Stimulated activated CD8-positive, alpha-beta memory T cell treated with anti-CD3 and anti-CD28 coated beads, Interleukin-15, amount 100 ng/mL, for 48 hours (primary cell): ENCODE results near the gene GPR35.

Experiments
- DNase-seq, 2 donors: peaks; one replicate each; pipeline ENCODE4 v3.0.0-alpha.2; 2020; ENCODE audit warnings: low read depth in 2 of 2

The GPR35 gene

GRCh38 chr2:240637901-240638345 lies 12.6 kb downstream of the GPR35 start:
- DNase-seq, result no peak

- DNase-seq, result no peak
These were observed 13.4 kb downstream of the GPR35 start for GRCh38 chr2:240638512-240639160.

- DNase-seq, result no peak
These were observed 14.3 kb downstream of the GPR35 start for GRCh38 chr2:240639566-240639965.

GRCh38 chr2:240640939-240641338 lies 15.7 kb downstream of the GPR35 start:
- DNase-seq, result no peak

- DNase-seq, result no peak
These were observed 17.0 kb downstream of the GPR35 start for GRCh38 chr2:240642061-240642805.

GRCh38 chr2:240642806-240643092 lies 17.5 kb downstream of the GPR35 start:
- DNase-seq, result no peak

GRCh38 chr2:240643093-240643810 lies 18.0 kb downstream of the GPR35 start:
- DNase-seq, result no peak

GRCh38 chr2:240643811-240644150 lies 18.5 kb downstream of the GPR35 start:
- no peak for DNase-seq

- no peak for DNase-seq
These were observed 18.9 kb downstream of the GPR35 start for GRCh38 chr2:240644171-240644651.

GRCh38 chr2:240644859-240645301 lies 19.6 kb downstream of the GPR35 start:
- no peak for DNase-seq

GRCh38 chr2:240645346-240645745 lies 20.1 kb downstream of the GPR35 start:
- no peak for DNase-seq

GRCh38 chr2:240645801-240646175 lies 20.5 kb downstream of the GPR35 start:
- DNase-seq, result no peak

GRCh38 chr2:240646176-240646899 lies 21.1 kb downstream of the GPR35 start:
- DNase-seq, result no peak

GRCh38 chr2:240646900-240647502 lies 21.7 kb downstream of the GPR35 start:
- DNase-seq, result no peak

- no peak for DNase-seq
These were observed 22.3 kb downstream of the GPR35 start for GRCh38 chr2:240647503-240648154.

GRCh38 chr2:240648155-240648649 lies 22.9 kb downstream of the GPR35 start:
- no peak for DNase-seq

GRCh38 chr2:240648650-240649275 lies 23.5 kb downstream of the GPR35 start:
- DNase-seq, result no peak

- DNase-seq, result no peak
These were observed 24.1 kb downstream of the GPR35 start for GRCh38 chr2:240649331-240649730.

GRCh38 chr2:240650254-240650965 lies 25.1 kb downstream of the GPR35 start:
- no peak for DNase-seq

- DNase-seq, result no peak
These were observed 25.9 kb downstream of the GPR35 start for GRCh38 chr2:240651185-240651584.
